ENCODE data around the gene FCER1G.

DNA sequence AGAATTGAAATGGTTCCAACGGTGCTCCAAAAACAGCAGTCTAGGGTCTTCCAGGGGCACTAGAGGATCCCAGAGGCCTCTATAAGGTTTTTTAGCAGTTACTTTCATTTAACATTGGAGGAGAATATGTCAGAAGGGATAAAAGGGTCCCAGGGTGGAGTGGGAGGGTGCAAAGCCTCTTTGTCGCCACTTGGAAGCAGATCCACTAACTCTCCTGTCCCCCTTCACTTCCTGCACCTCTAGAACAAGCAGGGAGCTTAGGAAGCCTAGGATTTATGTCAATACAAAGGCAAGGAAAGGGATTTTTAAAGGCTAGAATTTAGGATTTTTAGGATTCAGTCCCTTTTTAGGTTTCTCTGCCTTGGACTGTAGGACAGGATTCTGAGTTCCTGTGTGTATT, 51.7 kb downstream of the FCER1G start:
- TF ChIP-seq GATA2 (IDR thresholded peaks at IDR 0.05; ENCODE audit: low read depth, low read length) (no peak), GATA3 (IDR thresholded peaks at IDR 0.05; ENCODE audit: low read depth, low read length) (no peak)
